CD4-positive, alpha-beta T cell (primary cell): ENCODE data around the gene ZBTB46. TPM values are rescaled to one million over a fixed set of nuclear protein-coding genes. Genes with fewer than 3 reads are reported as not detected.
A peak's percentile ranks its signal among the peaks of the same experiment; 100 is the strongest.

Source experiments
- ATAC-seq: fragments of 200-7000 bp; cut with Tn5 transposase; one replicate; pipeline ENCODE4 v1.10.0; 2022; ENCODE audit warnings: mild to moderate bottlenecking; ENCODE audit not compliant: poor library complexity
- CTCF ChIA-PET: fragments of 350-600 bp; sonication (Branson Sonifier 250); formaldehyde crosslinking; loops from one replicate; lab custom pipeline; 2021; ENCODE audit warnings: antibody characterized with exemption, inconsistent platforms; lab: Charles Lee
- POLR2A ChIA-PET: fragments of 350-600 bp; sonication (Branson Sonifier 250); formaldehyde crosslinking; loops from one replicate; lab custom pipeline; 2021; ENCODE audit warnings: antibody characterized with exemption, inconsistent platforms; lab: Charles Lee
- DNase-seq, 14 experiments: peaks; one replicate each; pipeline ENCODE4 v3.0.0-alpha.2; 2013 to 2020; ENCODE audit warnings: mixed read lengths in 2 of 14
- H3K27ac ChIP-seq, 2 donors: one replicate each; pipeline versions ENCODE4 v1.5.1 to v1.7.0; 2013; ENCODE audit warnings: low read length in 2 of 2, low read depth in 1 of 2, mild to moderate bottlenecking in 1 of 2
- H3K27me3 ChIP-seq, 2 experiments: 1 replicate in 1 of 2; 2 replicates in 1 of 2; pipeline versions ENCODE4 v1.6.1 to v1.7.0; 2013; ENCODE audit warnings: low read length in 2 of 2, control low read depth in 1 of 2, mild to moderate bottlenecking in 1 of 2, moderate library complexity in 1 of 2; ENCODE audit not compliant: insufficient read depth in 2 of 2, control insufficient read depth in 1 of 2
- H3K36me3 ChIP-seq: one replicate; pipeline ENCODE4 v1.6.1; 2013; ENCODE audit warnings: low read length, control low read depth; ENCODE audit not compliant: insufficient read depth
- H3K4me1 ChIP-seq: one replicate; pipeline ENCODE4 v1.6.1; 2013; ENCODE audit warnings: low read length, control low read depth; ENCODE audit not compliant: insufficient read depth
- H3K4me3 ChIP-seq: one replicate; pipeline ENCODE4 v1.5.1; 2013; ENCODE audit warnings: mild to moderate bottlenecking, low read length, moderate library complexity
- H3K9me3 ChIP-seq, 2 experiments: 1 replicate in 1 of 2; 2 replicates in 1 of 2; pipeline versions ENCODE4 v1.6.1 to v1.7.0; 2013; ENCODE audit warnings: low read length in 2 of 2, mild to moderate bottlenecking in 2 of 2, control low read depth in 1 of 2, moderate library complexity in 1 of 2; ENCODE audit not compliant: control insufficient read depth in 1 of 2, insufficient read depth in 1 of 2
- H3K27ac Mint-ChIP-seq: one replicate; pipeline ENCODE4 v1.8.0; 2020; ENCODE audit warnings: mixed read lengths
- H3K27me3 Mint-ChIP-seq: one replicate; pipeline ENCODE4 v1.8.0; 2021; ENCODE audit warnings: mixed read lengths
- H3K36me3 Mint-ChIP-seq: one replicate; pipeline ENCODE4 v1.8.0; 2021; ENCODE audit warnings: low read depth, mixed read lengths
- H3K4me1 Mint-ChIP-seq: one replicate; pipeline ENCODE4 v1.8.0; 2021; ENCODE audit warnings: low read depth, mixed read lengths
- H3K4me3 Mint-ChIP-seq: one replicate; pipeline ENCODE4 v1.8.0; 2020; ENCODE audit warnings: mild to moderate bottlenecking, mixed read lengths
- H3K9me3 Mint-ChIP-seq: one replicate; pipeline ENCODE4 v1.8.0; 2020; ENCODE audit warnings: mixed read lengths
- intact Hi-C, 2 experiments: fragments of 100-400 bp; cut with DNase I in 1 of 2; cut with micrococcal nuclease in 1 of 2; formaldehyde crosslinking; loops; one replicate each; pipeline versions ENCODE4 v1.15.1 to v1.9.0; 2023 to 2025; cut with DNase I, micrococcal nuclease
- total RNA-seq, 174 experiments: library from RNA in 2 of 174; stranded (reverse) in 2 of 174; gene quantifications; one replicate each; pipeline ENCODE4 v1.2.3 and lab custom pipeline; 2021 to 2026
- TF ChIP-seq, protein P1 (sequence below): fragments of 200-600 bp; IDR thresholded peaks from one replicate; pipeline ENCODE4 v1.8.0; 2022; ENCODE audit warnings: antibody characterized with exemption, mild to moderate bottlenecking

The ZBTB46 gene
- total RNA-seq, 2 experiments from 2014 or later = 0.08 to 0.34 TPM

DNA sequence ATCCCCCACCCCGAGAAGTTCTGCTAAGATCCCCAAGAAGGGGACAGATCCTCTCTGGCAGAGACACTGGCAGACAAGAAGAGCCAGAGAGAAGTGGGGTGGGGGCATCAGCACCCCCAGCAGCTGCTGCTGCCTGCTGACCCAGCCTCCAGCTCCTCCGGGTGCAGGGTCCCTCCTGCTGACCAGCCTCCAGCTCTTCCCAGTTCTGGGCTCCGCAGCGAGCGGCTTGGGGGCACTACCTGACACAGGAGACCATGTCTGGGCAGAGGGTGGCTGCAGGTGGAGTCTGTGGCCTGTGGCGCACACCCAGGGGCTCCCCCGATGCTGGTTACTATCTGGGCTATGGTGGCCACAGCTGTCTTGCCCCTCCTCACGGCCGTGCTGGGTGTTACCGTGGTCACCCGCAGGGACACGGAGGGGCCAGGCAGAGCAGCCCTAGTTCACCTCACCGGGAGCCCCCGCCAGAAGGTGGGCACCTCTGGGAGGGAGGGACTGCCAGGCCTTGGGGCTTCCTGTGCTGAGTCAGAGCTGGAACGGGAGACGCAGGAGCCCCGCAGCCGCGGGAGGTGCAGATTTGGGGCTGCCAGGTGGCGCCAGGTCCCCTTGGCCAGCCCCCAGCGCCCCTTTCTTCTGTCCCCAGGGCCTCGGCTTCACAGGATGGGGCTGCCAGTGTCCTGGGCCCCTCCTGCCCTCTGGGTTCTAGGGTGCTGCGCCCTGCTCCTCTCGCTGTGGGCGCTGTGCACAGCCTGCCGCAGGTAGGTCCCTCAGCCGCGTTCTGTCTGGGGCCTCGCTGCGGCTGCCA lies 94.0 kb downstream of the ZBTB46 start:
- POLR2A ChIA-PET = interaction anchor here (0.6 to 9.9 kb wide), 21 partner anchors 8 to 216 kb away, joined by 3 to 168 read pairs (median 7); partner anchors contain the start of genes ARFRP1, GMEB2, PPDPF and PTK6

GRCh38 chr20:63735859-63736718 lies 95.0 kb downstream of the ZBTB46 start, which contains the start of gene LIME1:
LIME1 (plus strand) TSS chr20:63736664; CDS start chr20:63737550, 886 bp downstream.
- no peaks in the 10 kb centered on the region for H3K27me3 Mint-ChIP-seq
- Histone ChIP-seq H3K4me1 (peaks cover 65% of the 10 kb centered on the region), H3K27ac (peak within 1 kb of the TSS; percentile 49 to 83), H3K9me3 (no peaks in the 10 kb centered on the region), H3K27me3 (no peaks in the 10 kb centered on the region), H3K4me3 (peak within 1 kb of the TSS; percentile 92), H3K36me3 (peaks cover 50% of the 10 kb centered on the region)
- H3K4me1 Mint-ChIP-seq = peaks cover 25% of the 10 kb centered on the region
- ATAC-seq (peak; percentile 71), DNase-seq (peak; percentile 70 to 94 (median 82))
- H3K27ac Mint-ChIP-seq = peak within 1 kb of the TSS; percentile 88
- TF ChIP-seq, protein P1, sequence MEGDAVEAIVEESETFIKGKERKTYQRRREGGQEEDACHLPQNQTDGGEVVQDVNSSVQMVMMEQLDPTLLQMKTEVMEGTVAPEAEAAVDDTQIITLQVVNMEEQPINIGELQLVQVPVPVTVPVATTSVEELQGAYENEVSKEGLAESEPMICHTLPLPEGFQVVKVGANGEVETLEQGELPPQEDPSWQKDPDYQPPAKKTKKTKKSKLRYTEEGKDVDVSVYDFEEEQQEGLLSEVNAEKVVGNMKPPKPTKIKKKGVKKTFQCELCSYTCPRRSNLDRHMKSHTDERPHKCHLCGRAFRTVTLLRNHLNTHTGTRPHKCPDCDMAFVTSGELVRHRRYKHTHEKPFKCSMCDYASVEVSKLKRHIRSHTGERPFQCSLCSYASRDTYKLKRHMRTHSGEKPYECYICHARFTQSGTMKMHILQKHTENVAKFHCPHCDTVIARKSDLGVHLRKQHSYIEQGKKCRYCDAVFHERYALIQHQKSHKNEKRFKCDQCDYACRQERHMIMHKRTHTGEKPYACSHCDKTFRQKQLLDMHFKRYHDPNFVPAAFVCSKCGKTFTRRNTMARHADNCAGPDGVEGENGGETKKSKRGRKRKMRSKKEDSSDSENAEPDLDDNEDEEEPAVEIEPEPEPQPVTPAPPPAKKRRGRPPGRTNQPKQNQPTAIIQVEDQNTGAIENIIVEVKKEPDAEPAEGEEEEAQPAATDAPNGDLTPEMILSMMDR = no peak
- ChIA-PET CTCF (interaction anchor here (1.1 to 6.3 kb wide), 7 partner anchors 13 to 128 kb away, joined by 4 to 44 read pairs (median 5); partner anchors contain the start of genes ARFRP1 and ZGPAT), POLR2A (interaction anchor here (0.6 to 9.9 kb wide), 24 partner anchors 8 to 215 kb away, joined by 3 to 168 read pairs (median 6); partner anchors contain the start of genes ARFRP1, GMEB2, PPDPF and PTK6)
- H3K9me3 Mint-ChIP-seq = no peaks in the 10 kb centered on the region
- intact Hi-C loops = loop anchor here (1.0 to 10.0 kb wide), 5 partner anchors 15 to 81 kb away; partner anchors contain the start of genes ARFRP1 (in 1 of the 2), RTEL1 (in 1 of the 2), STMN3 (in 1 of the 2) and ZGPAT (in 1 of the 2)
- peak within 1 kb of the TSS; percentile 91 for H3K4me3 Mint-ChIP-seq
- H3K36me3 Mint-ChIP-seq = peaks cover 26% of the 10 kb centered on the region

More for the DNA sequence above, 94.0 kb downstream of the ZBTB46 start:
- no peaks in the 10 kb centered on the region for H3K27me3 Mint-ChIP-seq
- Histone ChIP-seq H3K9me3 (no peaks in the 10 kb centered on the region), H3K27ac (peak overlapping the region; percentile 49 to 83), H3K36me3 (peaks cover 59% of the 10 kb centered on the region), H3K4me3 (peak overlapping the region; percentile 92), H3K4me1 (peaks cover 66% of the 10 kb centered on the region), H3K27me3 (no peaks in the 10 kb centered on the region)
- peaks cover 25% of the 10 kb centered on the region for H3K4me1 Mint-ChIP-seq
- peak overlapping the region; percentile 88 for H3K27ac Mint-ChIP-seq
- H3K4me3 Mint-ChIP-seq = peak overlapping the region; percentile 91
- TF ChIP-seq, protein P1 = no peak
- H3K9me3 Mint-ChIP-seq = no peaks in the 10 kb centered on the region
- H3K36me3 Mint-ChIP-seq = peaks cover 26% of the 10 kb centered on the region
- ATAC-seq = peak; percentile 30
- intact Hi-C loops = loop anchor here (1.0 to 10.0 kb wide), 5 partner anchors 14 to 82 kb away; partner anchors contain the start of genes ARFRP1 (in 1 of the 2), RTEL1 (in 1 of the 2), STMN3 (in 1 of the 2) and ZGPAT (in 1 of the 2)
- CTCF ChIA-PET = interaction anchor here (1.1 to 6.3 kb wide), 7 partner anchors 13 to 127 kb away, joined by 4 to 44 read pairs (median 5); partner anchors contain the start of genes ARFRP1 and ZGPAT
- peak in 13 of 14 experiments; percentile 39 to 81 (median 64) for DNase-seq
